Stimulated activated naive CD8-positive, alpha-beta T cell treated with anti-CD3 and anti-CD28 coated beads, Interleukin-15, amount 100 ng/mL, for 72 hours (primary cell): ENCODE results near the gene RBBP7.

Experiments
- ATAC-seq: fragments of 150-1000 bp; cut with Tn5 transposase; 2 replicates; pipeline ENCODE4 v1.10.0; 2021; ENCODE audit warnings: mild to moderate bottlenecking, moderate library complexity
- DNase-seq, 2 donors: peaks; one replicate each; pipeline ENCODE4 v3.0.0; 2021 to 2022
- H3K27ac Mint-ChIP-seq, 2 donors: one replicate each; pipeline ENCODE4 v1.8.0; 2022; ENCODE audit warnings: mild to moderate bottlenecking in 2 of 2, mixed read lengths in 2 of 2, moderate library complexity in 2 of 2
- H3K27me3 Mint-ChIP-seq: one replicate; pipeline ENCODE4 v1.8.0; 2022; ENCODE audit warnings: mixed read lengths
- H3K4me1 Mint-ChIP-seq: one replicate; pipeline ENCODE4 v1.8.0; 2022; ENCODE audit warnings: mild to moderate bottlenecking, mixed read lengths
- H3K4me3 Mint-ChIP-seq, 2 donors: one replicate each; pipeline ENCODE4 v1.8.0; 2022; ENCODE audit warnings: mild to moderate bottlenecking in 2 of 2, mixed read lengths in 2 of 2, moderate library complexity in 1 of 2
- H3K9me3 Mint-ChIP-seq, 2 donors: one replicate each; pipeline ENCODE4 v1.8.0; 2022; ENCODE audit warnings: mixed read lengths in 2 of 2

The RBBP7 gene

DNA sequence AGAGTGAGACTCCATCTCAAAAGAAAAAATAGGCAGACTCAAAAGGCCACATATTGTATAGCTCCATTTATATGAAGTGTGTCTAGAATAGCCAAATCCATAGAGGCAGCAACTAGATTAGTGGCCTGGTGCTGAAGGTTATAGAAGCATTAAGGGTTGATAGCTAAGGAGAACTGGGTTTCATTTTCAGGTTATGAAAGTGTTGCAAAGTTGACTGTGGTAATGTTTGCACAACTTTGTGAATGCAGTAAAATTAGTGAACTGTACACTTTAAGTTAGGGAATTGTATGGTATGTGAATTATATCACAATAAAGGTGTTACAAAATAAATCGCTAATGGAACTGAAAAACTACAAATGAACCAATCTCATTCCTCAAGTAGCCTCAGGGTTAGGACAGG lies 55.6 kb downstream of the RBBP7 start:
- Mint-ChIP-seq H3K27me3 (no peaks in the 10 kb centered on the region), H3K4me1 (no peaks in the 10 kb centered on the region), H3K9me3 (no peaks in the 10 kb centered on the region), H3K4me3 (no peak overlapping the region), H3K27ac (no peak overlapping the region)
- no peak for DNase-seq
- ATAC-seq: no peak

DNA sequence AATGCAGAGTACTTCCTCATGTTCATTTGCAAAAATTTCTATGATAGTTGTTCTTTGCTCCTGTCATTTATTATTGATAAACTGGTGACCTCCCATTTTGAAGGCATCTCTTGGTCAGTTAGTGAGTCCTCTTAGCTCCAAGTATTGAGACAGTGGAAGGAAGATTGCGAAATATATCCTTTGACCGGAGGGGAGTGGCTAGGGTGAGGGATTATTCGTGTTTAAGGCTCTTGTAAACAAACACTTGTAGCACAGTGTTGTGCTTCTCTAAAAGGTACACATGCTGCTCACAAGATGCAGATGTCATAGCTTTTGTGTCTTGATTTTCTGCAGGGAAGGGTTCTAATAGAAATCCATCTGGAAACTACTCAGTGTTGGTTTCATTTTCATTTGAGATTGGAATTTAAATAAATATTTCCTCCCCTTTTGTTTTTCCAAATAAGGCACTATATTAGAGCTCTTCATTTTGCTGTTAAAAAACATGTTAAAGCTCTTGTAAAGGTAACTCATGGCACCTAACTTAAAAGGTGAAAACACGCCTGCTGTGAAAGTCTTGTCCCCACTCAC lies 62.1 kb downstream of the RBBP7 start:
- Mint-ChIP-seq H3K4me1 (peaks cover 6% of the 10 kb centered on the region), H3K27ac (peak overlapping the region in 1 of 2 donors; percentile 85), H3K4me3 (no peak overlapping the region), H3K9me3 (no peaks in the 10 kb centered on the region), H3K27me3 (no peaks in the 10 kb centered on the region)
- DNase-seq (no peak), ATAC-seq (no peak)

GRCh38 chrX:16807548-16807947 lies 62.6 kb downstream of the RBBP7 start:
- H3K27ac Mint-ChIP-seq: no peak overlapping the region
- ATAC-seq (no peak), DNase-seq (no peak)
- peaks cover 6% of the 10 kb centered on the region for H3K4me1 Mint-ChIP-seq
- no peaks in the 10 kb centered on the region for H3K9me3 Mint-ChIP-seq
- H3K27me3 Mint-ChIP-seq: no peaks in the 10 kb centered on the region
- H3K4me3 Mint-ChIP-seq: no peak overlapping the region

DNA sequence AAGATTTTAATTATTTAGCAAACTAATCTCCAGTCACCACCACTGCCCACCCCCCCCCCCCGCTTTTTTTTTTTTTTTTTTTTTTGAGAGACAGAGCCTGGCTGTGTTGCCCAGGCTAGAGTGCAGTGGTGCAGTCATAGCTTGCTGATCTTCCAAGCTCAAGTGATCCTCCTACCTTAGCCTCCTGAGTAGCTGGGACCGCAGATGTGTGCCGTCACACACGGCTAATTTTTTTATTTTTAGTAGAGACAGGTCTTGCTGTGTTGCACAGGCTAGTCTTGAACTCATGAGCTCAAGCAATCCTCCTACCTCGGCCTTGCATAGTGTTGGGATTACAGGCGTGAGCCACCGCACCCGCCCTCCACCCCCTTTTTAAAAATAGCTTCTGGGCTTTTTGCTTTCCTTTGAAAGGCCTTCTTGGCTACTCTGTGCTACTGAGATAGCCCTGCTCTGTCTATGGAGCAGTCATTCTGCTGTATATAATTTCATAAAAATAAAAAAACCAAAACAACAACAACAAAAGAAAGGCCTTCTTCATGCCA lies 65.2 kb downstream of the RBBP7 start:
- no peak for ATAC-seq
- no peak for DNase-seq
- H3K4me3 Mint-ChIP-seq: no peak overlapping the region
- H3K9me3 Mint-ChIP-seq: no peaks in the 10 kb centered on the region
- no peaks in the 10 kb centered on the region for H3K27me3 Mint-ChIP-seq
- no peak overlapping the region for H3K27ac Mint-ChIP-seq
- peaks cover 6% of the 10 kb centered on the region for H3K4me1 Mint-ChIP-seq

DNA sequence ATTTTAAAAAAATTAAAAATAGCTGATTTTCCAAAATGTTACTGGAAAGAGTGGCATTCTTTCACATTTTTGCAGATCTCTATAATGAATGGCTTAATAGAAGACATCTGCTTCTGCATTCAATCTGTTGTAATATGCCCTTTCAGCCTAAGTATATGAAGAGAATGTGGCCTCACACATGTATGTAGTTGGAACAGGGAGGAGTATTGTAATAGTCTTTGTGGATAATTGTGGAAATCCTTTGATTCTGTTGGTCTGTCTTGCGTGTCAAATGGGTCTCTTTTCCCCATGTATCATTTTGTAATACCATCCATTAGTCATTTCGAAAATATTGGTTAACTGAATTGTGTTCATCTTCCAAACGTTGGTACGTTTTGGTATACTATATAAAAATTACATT lies 72.3 kb downstream of the RBBP7 start:
- ATAC-seq (no peak), DNase-seq (no peak)
- no peaks in the 10 kb centered on the region for H3K27me3 Mint-ChIP-seq
- H3K27ac Mint-ChIP-seq: no peak overlapping the region
- H3K4me3 Mint-ChIP-seq: no peak overlapping the region
- H3K9me3 Mint-ChIP-seq: no peaks in the 10 kb centered on the region
- peaks cover 5% of the 10 kb centered on the region for H3K4me1 Mint-ChIP-seq

GRCh38 chrX:16797358-16797757 lies 72.8 kb downstream of the RBBP7 start:
- Mint-ChIP-seq H3K27me3 (no peaks in the 10 kb centered on the region), H3K27ac (no peak overlapping the region), H3K4me1 (peaks cover 5% of the 10 kb centered on the region), H3K9me3 (no peaks in the 10 kb centered on the region), H3K4me3 (no peak overlapping the region)
- DNase-seq (no peak), ATAC-seq (no peak)

- Mint-ChIP-seq H3K4me3 (no peak overlapping the region), H3K27ac (peak overlapping the region in 1 of 2 donors; percentile 19)
- DNase-seq: no peak
These were observed 73.9 kb downstream of the RBBP7 start for GRCh38 chrX:16796298-16796697.

More at GRCh38 chrX:16796298-16796697, 73.9 kb downstream of the RBBP7 start:
- Mint-ChIP-seq H3K27me3 (no peaks in the 10 kb centered on the region), H3K9me3 (no peaks in the 10 kb centered on the region), H3K4me1 (peaks cover 5% of the 10 kb centered on the region)
- no peak for ATAC-seq
